Measurements from ENCODE around the gene SIT1.

DNA sequence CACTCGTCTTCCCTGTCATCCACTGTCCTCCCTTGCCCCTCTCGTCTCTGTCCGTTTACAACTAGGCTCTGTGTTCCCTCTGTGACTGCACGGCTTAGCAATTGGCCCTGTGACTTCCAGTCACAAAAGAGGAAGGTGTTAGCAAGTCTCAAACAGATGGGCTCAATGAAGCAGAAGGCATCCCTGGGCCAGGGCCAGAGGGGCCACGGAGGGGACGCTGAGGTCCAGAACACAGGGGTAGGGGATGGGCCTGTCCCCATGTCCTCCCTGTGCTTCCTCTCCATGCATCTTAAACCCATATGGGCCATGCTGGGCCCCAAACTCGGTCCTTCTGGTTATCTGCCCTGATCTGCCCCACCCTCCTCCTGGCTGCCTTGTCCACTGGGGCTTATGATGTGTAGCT, 32.4 kb downstream of the SIT1 start, which contains the start of gene CD72:
- TF ChIP-seq CTCF (conservative IDR thresholded peaks at IDR 0.05; ENCODE audit: low read depth in 2 of 2) (no peak), POLR2AphosphoS5 (IDR thresholded peaks at IDR 0.05; ENCODE audit: low read depth) (no peak), EZH2 (IDR thresholded peaks at IDR 0.05; ENCODE audit: low read depth, unreplicated experiment) (no peak), CREB1 (CRISPR knock-in tag; IDR thresholded peaks at IDR 0.05; ENCODE audit: low read depth) (no peak), JUNB (IDR thresholded peaks at IDR 0.05; ENCODE audit: unreplicated experiment) (no peak), STAT1 (IDR thresholded peaks at IDR 0.05; ENCODE audit: unreplicated experiment) (no peak), EZH2phosphoT487 (IDR thresholded peaks at IDR 0.05; ENCODE audit: unreplicated experiment) (no peak)
- TF ChIP-seq, protein P1, sequence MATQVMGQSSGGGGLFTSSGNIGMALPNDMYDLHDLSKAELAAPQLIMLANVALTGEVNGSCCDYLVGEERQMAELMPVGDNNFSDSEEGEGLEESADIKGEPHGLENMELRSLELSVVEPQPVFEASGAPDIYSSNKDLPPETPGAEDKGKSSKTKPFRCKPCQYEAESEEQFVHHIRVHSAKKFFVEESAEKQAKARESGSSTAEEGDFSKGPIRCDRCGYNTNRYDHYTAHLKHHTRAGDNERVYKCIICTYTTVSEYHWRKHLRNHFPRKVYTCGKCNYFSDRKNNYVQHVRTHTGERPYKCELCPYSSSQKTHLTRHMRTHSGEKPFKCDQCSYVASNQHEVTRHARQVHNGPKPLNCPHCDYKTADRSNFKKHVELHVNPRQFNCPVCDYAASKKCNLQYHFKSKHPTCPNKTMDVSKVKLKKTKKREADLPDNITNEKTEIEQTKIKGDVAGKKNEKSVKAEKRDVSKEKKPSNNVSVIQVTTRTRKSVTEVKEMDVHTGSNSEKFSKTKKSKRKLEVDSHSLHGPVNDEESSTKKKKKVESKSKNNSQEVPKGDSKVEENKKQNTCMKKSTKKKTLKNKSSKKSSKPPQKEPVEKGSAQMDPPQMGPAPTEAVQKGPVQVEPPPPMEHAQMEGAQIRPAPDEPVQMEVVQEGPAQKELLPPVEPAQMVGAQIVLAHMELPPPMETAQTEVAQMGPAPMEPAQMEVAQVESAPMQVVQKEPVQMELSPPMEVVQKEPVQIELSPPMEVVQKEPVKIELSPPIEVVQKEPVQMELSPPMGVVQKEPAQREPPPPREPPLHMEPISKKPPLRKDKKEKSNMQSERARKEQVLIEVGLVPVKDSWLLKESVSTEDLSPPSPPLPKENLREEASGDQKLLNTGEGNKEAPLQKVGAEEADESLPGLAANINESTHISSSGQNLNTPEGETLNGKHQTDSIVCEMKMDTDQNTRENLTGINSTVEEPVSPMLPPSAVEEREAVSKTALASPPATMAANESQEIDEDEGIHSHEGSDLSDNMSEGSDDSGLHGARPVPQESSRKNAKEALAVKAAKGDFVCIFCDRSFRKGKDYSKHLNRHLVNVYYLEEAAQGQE (IDR thresholded peaks at IDR 0.05; ENCODE audit: unreplicated experiment): no peak
- TF ChIP-seq, protein P2, sequence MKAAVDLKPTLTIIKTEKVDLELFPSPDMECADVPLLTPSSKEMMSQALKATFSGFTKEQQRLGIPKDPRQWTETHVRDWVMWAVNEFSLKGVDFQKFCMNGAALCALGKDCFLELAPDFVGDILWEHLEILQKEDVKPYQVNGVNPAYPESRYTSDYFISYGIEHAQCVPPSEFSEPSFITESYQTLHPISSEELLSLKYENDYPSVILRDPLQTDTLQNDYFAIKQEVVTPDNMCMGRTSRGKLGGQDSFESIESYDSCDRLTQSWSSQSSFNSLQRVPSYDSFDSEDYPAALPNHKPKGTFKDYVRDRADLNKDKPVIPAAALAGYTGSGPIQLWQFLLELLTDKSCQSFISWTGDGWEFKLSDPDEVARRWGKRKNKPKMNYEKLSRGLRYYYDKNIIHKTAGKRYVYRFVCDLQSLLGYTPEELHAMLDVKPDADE (IDR thresholded peaks at IDR 0.05): no peak

All from GM23338 (cell line).